Endometrial microvascular endothelial cells (primary cell): ENCODE results near the gene SASH3. TPM values are rescaled to one million over a fixed set of nuclear protein-coding genes. Genes with fewer than 3 reads are reported as not detected.

Experiments
- in situ Hi-C: cut with HindIII; loops from 2 replicates; pipeline ENCODE4 v1.10.0; 2017; ENCODE audit warnings: low sequenced_read_pairs, low pct_unique_long_range_greater_than_20kb; ENCODE audit errors: inconsistent ontology term
- total RNA-seq: library from RNA; depleted of rRNA; stranded (reverse); fragments of >200 nt; gene quantifications from one replicate; pipeline ENCODE4 v1.2.3, GENCODE V29; 2015; ENCODE audit errors: inconsistent ontology term

The SASH3 gene
- total RNA-seq, 1 donor from 2014 or later: not detected

DNA sequence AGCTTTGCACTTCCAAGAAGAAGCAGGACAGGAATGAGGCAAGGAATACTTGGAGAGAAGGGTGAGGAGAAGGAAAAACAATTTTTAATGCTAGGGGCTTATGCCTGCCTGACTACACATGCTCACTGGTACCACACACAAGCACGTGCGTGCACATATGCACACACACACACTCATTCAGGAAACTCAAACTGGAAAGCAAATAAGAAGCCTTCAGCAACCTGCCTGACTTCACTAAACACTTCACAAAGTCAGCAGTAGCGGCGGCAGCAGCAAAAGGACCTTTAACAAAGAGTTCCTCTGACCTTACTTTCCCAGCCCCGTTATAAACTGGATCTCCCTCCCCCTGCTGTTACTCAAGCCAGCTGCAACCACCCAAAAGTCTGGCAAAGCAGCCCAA is 60.6 kb downstream of the SASH3 start:
- in situ Hi-C loops: no loop called here

DNA sequence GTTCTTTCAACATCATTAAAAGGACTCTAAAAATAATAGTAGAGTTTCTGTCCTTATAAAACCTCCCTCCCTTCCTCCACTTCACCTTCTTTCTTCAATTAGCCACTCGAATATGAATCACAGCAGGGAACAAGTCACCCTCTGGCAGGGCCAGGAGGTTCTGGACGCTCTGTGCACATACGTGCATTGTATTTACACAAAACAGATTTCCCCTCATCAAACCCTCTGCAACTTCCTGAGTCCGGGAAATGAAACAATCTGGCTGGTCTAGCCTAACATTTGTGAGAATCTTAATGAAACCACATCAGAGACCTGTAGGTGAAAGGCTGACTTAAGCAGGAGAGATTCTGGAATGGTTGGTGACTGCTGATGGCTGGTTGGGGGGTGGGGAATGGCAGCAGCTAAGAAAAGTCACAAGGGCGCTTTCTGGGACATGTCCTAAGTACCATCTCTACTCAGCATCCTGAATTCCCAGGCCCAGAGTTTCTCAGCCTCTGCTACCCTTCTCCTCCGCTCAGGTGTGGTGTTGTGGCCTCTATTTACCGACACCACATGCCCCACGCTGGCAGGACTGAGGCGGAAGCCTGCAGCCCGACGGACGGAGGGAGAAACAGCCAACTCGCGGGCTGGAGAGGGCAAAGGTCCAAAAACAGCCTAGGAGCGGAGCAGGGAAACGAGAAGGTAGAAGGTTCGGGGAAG is 62.9 kb downstream of the SASH3 start:
- in situ Hi-C loops: no loop called here

DNA sequence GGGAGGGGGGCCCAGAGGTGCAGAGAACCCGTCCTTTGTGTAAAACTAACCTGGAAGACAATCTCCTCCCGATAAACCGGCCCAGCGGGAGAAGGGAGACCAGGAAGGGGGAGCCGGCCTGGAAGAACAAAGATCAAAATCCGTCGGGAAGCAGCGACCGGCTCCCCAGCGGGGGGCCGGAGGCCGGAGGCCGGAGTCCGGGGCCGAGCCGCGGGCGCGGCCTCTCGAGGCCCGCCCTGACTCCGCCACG is 63.4 kb downstream of the SASH3 start:
- in situ Hi-C loops: no loop called here

DNA sequence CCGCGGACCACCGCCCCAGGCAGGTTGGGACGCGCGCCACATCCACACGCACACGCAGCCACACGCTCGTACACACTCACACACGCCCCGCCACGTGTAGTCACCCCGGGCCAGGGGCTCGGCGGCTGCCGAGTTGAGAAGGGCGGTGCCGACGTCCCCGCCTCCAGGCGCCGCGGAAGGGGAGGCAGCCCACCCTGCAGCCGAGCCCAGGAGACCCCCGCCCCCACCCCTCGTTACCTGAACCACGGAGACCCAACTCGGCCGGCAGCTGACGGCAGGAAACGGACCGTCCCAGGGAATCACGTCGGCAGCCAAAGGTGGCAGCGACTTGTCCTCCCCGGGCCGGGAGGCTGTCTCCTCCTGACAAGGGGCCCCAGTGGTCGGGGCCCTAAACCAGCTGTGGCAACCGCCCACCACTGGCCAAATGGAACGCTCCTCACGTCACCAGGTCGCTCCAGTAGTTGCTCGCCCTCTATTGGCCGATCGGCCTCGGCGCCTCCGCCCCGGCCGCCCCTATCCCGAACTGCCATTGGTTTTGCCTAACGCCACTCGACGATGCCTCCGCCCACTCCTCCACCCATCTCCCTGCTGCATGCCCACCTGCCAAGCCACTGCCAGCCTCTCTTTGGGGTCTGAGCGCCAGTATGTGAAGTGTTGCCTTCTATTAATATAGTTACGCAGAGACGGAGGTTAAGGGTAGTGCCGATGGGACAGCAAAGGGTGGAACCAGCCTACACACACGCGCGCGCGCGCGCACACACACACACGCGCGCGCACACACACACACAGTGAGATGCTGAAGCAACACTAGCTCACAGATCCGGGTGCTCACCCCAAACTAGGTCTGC is 63.9 kb downstream of the SASH3 start, which contains the start of gene ZDHHC9:
ZDHHC9 (minus strand) TSS at position 428 of the 848 bp plus-strand sequence. CDS start 1,941 bp downstream, outside the sequence.
- in situ Hi-C loops: no loop called here

Other genes starting within 250 kb of the SASH3 start
- 11.9 TPM for gene OCRL, start 239.7 kb upstream of the SASH3 start, total RNA-seq
- 348 TPM for gene APLN, start 125.0 kb upstream of the SASH3 start, total RNA-seq
- not detected for gene XPNPEP2, start 41.0 kb upstream of the SASH3 start, total RNA-seq
- gene ZDHHC9, start 63.9 kb downstream of the SASH3 start, total RNA-seq: 34.0 TPM
- gene UTP14A, start 126.2 kb downstream of the SASH3 start, total RNA-seq: 17.3 TPM
- gene BCORL1, start 202.7 kb downstream of the SASH3 start, total RNA-seq: 1.9 TPM